Esophagus squamous epithelium (tissue), 5 donors: Measurements from ENCODE around the gene SEMA4C. TPM values are rescaled to one million over a fixed set of nuclear protein-coding genes. Genes with fewer than 3 reads are reported as not detected.
"Not testable (repeated sequence)": the region's sequence is repeated elsewhere in the genome, so short reads cannot be mapped to it uniquely, and the experiment has no call there.

ENCODE experiments used
- DNase-seq: peaks from one replicate; lab custom pipeline; 2025; lab: John Stamatoyannopoulos, UW
- H3K27ac ChIP-seq, 4 donors: fragments of 200-600 bp; sonication (generic); one replicate each; pipeline ENCODE4 v1.5.1; 2016 to 2019; ENCODE audit warnings: mild to moderate bottlenecking in 1 of 4
- H3K27me3 ChIP-seq, 4 donors: fragments of 200-600 bp; sonication (generic); 1 replicate in 3 of 4; 2 replicates in 1 of 4; pipeline versions ENCODE4 v1.5.1 to v1.6.0; 2017 to 2021; ENCODE audit warnings: antibody characterized with exemption in 1 of 4
- H3K36me3 ChIP-seq, 3 donors: fragments of 200-600 bp; sonication (generic); one replicate each; pipeline ENCODE4 v1.5.1; 2016 to 2019
- H3K4me1 ChIP-seq, 3 donors: fragments of 200-600 bp; sonication (generic); one replicate each; pipeline ENCODE4 v1.5.1; 2017 to 2019
- H3K4me3 ChIP-seq, 4 donors: fragments of 200-600 bp; sonication (generic); 1 replicate in 3 of 4; 2 replicates in 1 of 4; pipeline ENCODE4 v1.5.1; 2016 to 2019; ENCODE audit warnings: mild to moderate bottlenecking in 2 of 4, moderate library complexity in 1 of 4
- H3K9me3 ChIP-seq, 3 donors: fragments of 200-600 bp; sonication (generic); one replicate each; pipeline ENCODE4 v1.5.1; 2016 to 2019
- CTCF ChIP-seq, 6 experiments: fragments of 450-650 bp in 4 of 6; fragments of 200-600 bp in 2 of 6; sonication (generic) in 2 of 6; IDR thresholded peaks; one replicate each; pipeline ENCODE4 v1.5.1; 2016 to 2019; ENCODE audit warnings: antibody characterized with exemption in 6 of 6, mild to moderate bottlenecking in 4 of 6, moderate library complexity in 4 of 6
- POLR2A ChIP-seq, 4 donors: fragments of 450-650 bp; IDR thresholded peaks; one replicate each; pipeline ENCODE4 v1.6.1; 2017; ENCODE audit warnings: antibody characterized with exemption in 4 of 4, mild to moderate bottlenecking in 4 of 4, moderate library complexity in 3 of 4
- WGBS, 2 donors: methylation state at CpG; one replicate each; pipeline ENCODE4 v1.1.5; 2018; 5-methylcytosine and 5-hydroxymethylcytosine counted together
- intact Hi-C: fragments of 100-400 bp; cut with DNase I; formaldehyde crosslinking; loops from one replicate; pipeline ENCODE4 v1.15.0; 2022
- total RNA-seq, 4 donors: library from RNA; depleted of rRNA; stranded (reverse); fragments of >200 nt; gene quantifications; one replicate each; pipeline ENCODE4 v1.1.0, GENCODE V29; 2016
- donor health status: DM: yes; HTN: yes; CAD: no.

Gene SEMA4C
- total RNA-seq, 4 donors from 2014 or later, result 7.4 to 23.8 (median 12.8) TPM

- peaks cover 59 to 97% (median 60%) of the 10 kb centered on the region in 3 donors for H3K4me1 ChIP-seq
- peak overlapping the region in 2 of 4 donors; percentile 8 to 9 for H3K27ac ChIP-seq
- WGBS, 2 donors, result 85 to 86% methylated on average over 7 of the region's 7 CpGs
Measured at GRCh38 chr2:96890252-96890651, 20.4 kb upstream of the SEMA4C start.

GRCh38 chr2:96889502-96889901 lies 19.6 kb upstream of the SEMA4C start:
- DNase-seq, H3K4me3 ChIP-seq, H3K36me3 ChIP-seq, H3K27me3 ChIP-seq, intact Hi-C loops, H3K9me3 ChIP-seq: not testable (repeated sequence)
- H3K4me1 ChIP-seq, result peaks cover 64 to 98% (median 64%) of the 10 kb centered on the region in 3 donors
- WGBS, 2 donors, result 88 to 91% methylated on average over 5 of the region's 5 CpGs
- H3K27ac ChIP-seq, result peak overlapping the region in 2 of 4 donors; percentile 84 to 90

More at GRCh38 chr2:96890252-96890651, 20.4 kb upstream of the SEMA4C start:
- Histone ChIP-seq H3K9me3 (no peaks in the 10 kb centered on the region), H3K27me3 (no peaks in the 10 kb centered on the region), H3K36me3 (no peaks in the 10 kb centered on the region), H3K4me3 (no peak overlapping the region)
- no peak for TF ChIP-seq CTCF (IDR thresholded peaks at IDR 0.05)
- TF ChIP-seq POLR2A (IDR thresholded peaks at IDR 0.05), result no peak
- intact Hi-C loops, result no loop called here
- no peak for DNase-seq

GRCh38 chr2:96888072-96889011 lies 18.5 kb upstream of the SEMA4C start:
- 0 to 28% methylated on average over 1 to 7 of the region's 12 CpGs for WGBS, 2 donors
- H3K4me1 ChIP-seq, result peaks cover 69 to 100% (median 71%) of the 10 kb centered on the region in 3 donors
- DNase-seq, result no peak
- H3K27ac ChIP-seq, result peak overlapping the region; percentile 77 to 90 (median 82)
- no peak overlapping the region for H3K4me3 ChIP-seq
- no peaks in the 10 kb centered on the region for H3K36me3 ChIP-seq
- TF ChIP-seq CTCF (IDR thresholded peaks at IDR 0.05) (no peak), POLR2A (IDR thresholded peaks at IDR 0.05) (no peak)
- H3K9me3 ChIP-seq, result no peaks in the 10 kb centered on the region
- intact Hi-C loops, result no loop called here
- no peaks in the 10 kb centered on the region for H3K27me3 ChIP-seq

- 31 to 49% methylated on average over 16 to 17 of the region's 18 CpGs for WGBS, 2 donors
- Histone ChIP-seq H3K4me3 (peak overlapping the region in 1 of 4 donors; percentile 25), H3K27ac (peak overlapping the region; percentile 77 to 90 (median 82)), H3K4me1 (peaks cover 77 to 100% (median 79%) of the 10 kb centered on the region in 3 donors), H3K9me3 (no peaks in the 10 kb centered on the region), H3K27me3 (no peaks in the 10 kb centered on the region), H3K36me3 (no peaks in the 10 kb centered on the region)
- DNase-seq, result no peak
- TF ChIP-seq POLR2A (IDR thresholded peaks at IDR 0.05) (no peak), CTCF (IDR thresholded peaks at IDR 0.05) (no peak)
- intact Hi-C loops, result no loop called here
Measured at GRCh38 chr2:96887493-96888012, 17.7 kb upstream of the SEMA4C start.

- H3K4me3 ChIP-seq, result no peak overlapping the region
- TF ChIP-seq CTCF (IDR thresholded peaks at IDR 0.05), result no peak
- TF ChIP-seq POLR2A (IDR thresholded peaks at IDR 0.05), result no peak
- H3K27me3 ChIP-seq, result no peaks in the 10 kb centered on the region
- no peaks in the 10 kb centered on the region for H3K36me3 ChIP-seq
- peaks cover 81 to 99% (median 85%) of the 10 kb centered on the region in 3 donors for H3K4me1 ChIP-seq
- H3K9me3 ChIP-seq, result no peaks in the 10 kb centered on the region
- peak overlapping the region; percentile 77 to 90 (median 82) for H3K27ac ChIP-seq
- no peak for DNase-seq
- WGBS, 2 donors, result 80 to 90% methylated on average over 12 to 14 of the region's 23 CpGs
- intact Hi-C loops, result no loop called here
Measured at GRCh38 chr2:96885432-96886347, 15.8 kb upstream of the SEMA4C start.
